Retina (tissue), 1 donor: Measurements from ENCODE around the gene NANOS2.
A peak's percentile ranks its signal among the peaks of the same experiment; 100 is the strongest.

Experiments used
- DNase-seq: peaks from one replicate; pipeline ENCODE4 v3.0.0-alpha.2; 2016

The NANOS2 gene

GRCh38 chr19:45913874-45914830 lies at the start of gene NANOS2:
TSS of gene NANOS2 (minus strand) at chr19:45914778. CDS start at chr19:45914693, 85 bp downstream.
- peak; percentile 65 for DNase-seq

- no peak for DNase-seq
Measured at GRCh38 chr19:45962021-45962420, 47.4 kb upstream of the NANOS2 start.

- peak; percentile 47 for DNase-seq
Measured at GRCh38 chr19:45960595-45961235, 46.1 kb upstream of the NANOS2 start.

- no peak for DNase-seq
Measured at GRCh38 chr19:45959517-45960025, 45.0 kb upstream of the NANOS2 start.

GRCh38 chr19:45958769-45959516 lies 44.4 kb upstream of the NANOS2 start:
- DNase-seq: no peak

- no peak for DNase-seq
Measured at GRCh38 chr19:45958320-45958719, 43.7 kb upstream of the NANOS2 start.

- DNase-seq: no peak
Measured at GRCh38 chr19:45955905-45956608, 41.5 kb upstream of the NANOS2 start.

- DNase-seq: peak; percentile 91
Measured at GRCh38 chr19:45954156-45954555, 39.6 kb upstream of the NANOS2 start.

- DNase-seq: no peak
Measured at GRCh38 chr19:45953676-45954075, 39.1 kb upstream of the NANOS2 start.

GRCh38 chr19:45952686-45953505 lies 38.3 kb upstream of the NANOS2 start:
- peak; percentile 82 for DNase-seq

GRCh38 chr19:45952341-45952685 lies 37.7 kb upstream of the NANOS2 start:
- no peak for DNase-seq

GRCh38 chr19:45947926-45948325 lies 33.3 kb upstream of the NANOS2 start:
- no peak for DNase-seq

GRCh38 chr19:45940515-45940805 lies 25.9 kb upstream of the NANOS2 start:
- no peak for DNase-seq

- DNase-seq: no peak
Measured at GRCh38 chr19:45939792-45940514, 25.4 kb upstream of the NANOS2 start.

GRCh38 chr19:45938733-45939319 lies 24.2 kb upstream of the NANOS2 start:
- DNase-seq: no peak

GRCh38 chr19:45935267-45935666 lies 20.7 kb upstream of the NANOS2 start:
- no peak for DNase-seq

GRCh38 chr19:45934551-45935230 lies 20.1 kb upstream of the NANOS2 start:
- DNase-seq: no peak

- no peak for DNase-seq
Measured at GRCh38 chr19:45933759-45934158, 19.2 kb upstream of the NANOS2 start.

- DNase-seq: no peak
Measured at GRCh38 chr19:45931055-45931454, 16.5 kb upstream of the NANOS2 start.

- DNase-seq: no peak
Measured at GRCh38 chr19:45929247-45929646, 14.7 kb upstream of the NANOS2 start.
